K562 (cell line): ENCODE results near the gene KLHDC10. TPM values are rescaled to one million over a fixed set of nuclear protein-coding genes. Genes with fewer than 3 reads are reported as not detected.

Source experiments
- E2F6 ChIP-seq, 2 experiments: IDR thresholded peaks; 2 replicates each; pipeline ENCODE4 v1.6.1; 2011; ENCODE audit warnings: borderline replicate concordance in 1 of 2, control low read depth in 1 of 2, low read depth in 1 of 2, low read length in 1 of 2, mild to moderate bottlenecking in 1 of 2, mixed read lengths in 1 of 2, moderate library complexity in 1 of 2; ENCODE audit not compliant: insufficient read depth in 1 of 2, insufficient read length in 1 of 2, poor library complexity in 1 of 2, severe bottlenecking in 1 of 2; ENCODE audit errors: extremely low read depth in 1 of 2
- SMAD4 ChIP-seq: fragments of 250-450 bp; sonication (Bioruptor Pico); conservative IDR thresholded peaks from 2 replicates; pipeline ENCODE4 v1.8.0; 2021; ENCODE audit warnings: inconsistent platforms, mild to moderate bottlenecking, moderate library complexity
- SREBF1 ChIP-seq: fragments of 150-350 bp; IDR thresholded peaks from 2 replicates; pipeline ENCODE4 v1.6.1; 2014; ENCODE audit warnings: antibody characterized with exemption, low read depth, low read length, borderline replicate concordance
- TOE1 ChIP-seq, 2 experiments: fragments of 450-650 bp in 1 of 2; sonication (generic) in 1 of 2; formaldehyde crosslinking in 1 of 2; IDR thresholded peaks; 2 replicates each; pipeline versions ENCODE4 v1.7.1 to v1.8.0; 2016 to 2022; ENCODE audit warnings: borderline replicate concordance in 2 of 2, mild to moderate bottlenecking in 2 of 2, antibody characterized with exemption in 1 of 2, inconsistent platforms in 1 of 2, low read depth in 1 of 2, missing genetic modification reagents in 1 of 2, moderate library complexity in 1 of 2
- ZBTB7A ChIP-seq: IDR thresholded peaks from 2 replicates; pipeline ENCODE4 v1.6.1; 2011; ENCODE audit warnings: low read depth, mild to moderate bottlenecking, low read length, moderate library complexity, borderline replicate concordance; ENCODE audit not compliant: control insufficient read depth
- ZNF518B ChIP-seq: fragments of 250-450 bp; sonication (Bioruptor Pico); IDR thresholded peaks from 2 replicates; pipeline ENCODE4 v1.5.0; 2021; ENCODE audit warnings: mild to moderate bottlenecking, moderate library complexity
- ZNF696 ChIP-seq: fragments of 250-450 bp; sonication (Bioruptor Pico); conservative IDR thresholded peaks from 2 replicates; pipeline ENCODE4 v1.4.0; 2020; ENCODE audit warnings: mild to moderate bottlenecking, moderate library complexity
- polyA plus RNA-seq, 8 experiments: library from polyadenylated mRNA; depleted of rRNA in 4 of 8; stranded (reverse) in 5 of 8; unstranded in 3 of 8; fragments of >200 nt; fragmentation: Nextera tagmentation in 2 of 8; fragmentation: Illumina TruSeq in 1 of 8; extraction: Ambion mirVana in 2 of 8; extraction: Trizol in 1 of 8; gene quantifications; 2 replicates each; pipeline versions ENCODE4 v1.2.1 to v1.2.3, GENCODE V29; 2011 to 2014; ENCODE audit warnings: inconsistent platforms in 1 of 8, missing spikeins in 1 of 8
- total RNA-seq, 7 experiments: library from RNA; depleted of rRNA in 6 of 7; stranded (reverse); fragments of >200 nt in 6 of 7; fragmentation: Illumina TruSeq in 2 of 7; extraction: Trizol in 2 of 7; gene quantifications; 2 replicates each; pipeline versions ENCODE4 v1.2.1 to v1.2.3, GENCODE V29; 2011 to 2021; ENCODE audit warnings: low replicate concordance in 1 of 7

KLHDC10 gene
- total and polyA plus RNA-seq, 9 of the 15 experiments (the other 6 are each of a cell fraction or from before 2014, with no cell fraction given): 9.8 to 80.5 (median 31.4) TPM

- TF ChIP-seq ZNF518B (no peak), SREBF1 (no peak), TOE1 (IDR thresholded peaks at IDR 0.05; ENCODE audit: borderline replicate concordance) (peak; percentile 96), TOE1 (CRISPR knock-in tag; IDR thresholded peaks at IDR 0.05; ENCODE audit: borderline replicate concordance, low read depth) (no peak), ZBTB7A (peak; percentile 73), ZNF696 (CRISPR knock-in tag) (no peak), SMAD4 (peak; percentile 85), E2F6 (IDR thresholded peaks at IDR 0.05; ENCODE audit: borderline replicate concordance in 1 of 2, extremely low read depth in 1 of 2, insufficient read depth in 1 of 2, insufficient read length in 1 of 2, low read depth in 1 of 2, low read length in 1 of 2, poor library complexity in 1 of 2, severe bottlenecking in 1 of 2) (peak in 1 of 2 experiments; percentile 34)
These were observed at the start of gene KLHDC10 (continued) for GRCh38 chr7:130069978-130070860.
